ENCODE data around the gene ADPRHL1. TPM values are rescaled to one million over a fixed set of nuclear protein-coding genes. Genes with fewer than 3 reads are reported as not detected.

The ADPRHL1 gene
- polyA plus RNA-seq, 3 donors = 0.15 to 0.52 (median 0.27) TPM

GRCh38 chr13:113350938-113351335 is 102.4 kb downstream of the ADPRHL1 start:
- Mint-ChIP-seq H3K4me1 (no peaks in the 10 kb centered on the region), H3K4me3 (no peak overlapping the region), H3K27me3 (ENCODE audit: low read depth in 3 of 3) (peaks cover 3 to 9% (median 6%) of the 10 kb centered on the region in 3 donors), H3K9me3 (peaks cover 11 to 30% (median 19%) of the 10 kb centered on the region in 7 donors), H3K36me3 (no peaks in the 10 kb centered on the region), H3K27ac (no peak overlapping the region)
- Histone ChIP-seq H3K79me2 (ENCODE audit: insufficient read depth, low read length) (no peaks in the 10 kb centered on the region), H3K4me1 (ENCODE audit: control insufficient read depth in 1 of 2, insufficient read depth in 2 of 2, low read length in 2 of 2) (no peaks in the 10 kb centered on the region), H3K9ac (ENCODE audit: insufficient read depth, low read length, poor library complexity, severe bottlenecking) (no peak overlapping the region), H3K36me3 (replicated peaks in 1 of 2; ENCODE audit: control insufficient read depth in 1 of 2, insufficient read depth in 2 of 2, low read length in 2 of 2) (no peaks in the 10 kb centered on the region), H3K4me3 (replicated peaks in 1 of 3; ENCODE audit: low read depth in 2 of 3, low read length in 3 of 3) (no peak overlapping the region), H4K20me1 (ENCODE audit: insufficient read depth, low read length) (no peaks in the 10 kb centered on the region), H3K9me3 (replicated peaks in 1 of 2; ENCODE audit: control insufficient read depth in 1 of 2, insufficient read depth in 1 of 2, low read length in 2 of 2) (peaks cover 12 to 19% of the 10 kb centered on the region in 2 donors), H2AFZ (ENCODE audit: insufficient read depth, low read depth, low read length, poor library complexity, severe bottlenecking) (no peak overlapping the region), H3K27ac (ENCODE audit: low read depth in 1 of 2, low read length in 2 of 2) (no peak overlapping the region), H3K27me3 (ENCODE audit: control insufficient read depth in 2 of 2, insufficient read depth in 2 of 2, low read length in 2 of 2) (no peaks in the 10 kb centered on the region), H3K4me2 (replicated peaks; ENCODE audit: extremely low read depth, low read length, poor library complexity, severe bottlenecking) (no peak overlapping the region)
- WGBS (ENCODE audit: insufficient coverage) = 97% methylated on average over 13 of the region's 20 CpGs
- DNase-seq = no peak
- TF ChIP-seq CTCF (IDR thresholded peaks at IDR 0.05) = no peak
- intact Hi-C loops (cut with micrococcal nuclease) = no loop called here

- H3K27ac Mint-ChIP-seq = peak overlapping the region in 3 of 7 donors; percentile 9 to 80 (median 16)
- H3K27me3 ChIP-seq (ENCODE audit: control insufficient read depth in 2 of 2, insufficient read depth in 2 of 2, low read length in 2 of 2) = no peaks in the 10 kb centered on the region
- H3K4me3 Mint-ChIP-seq = no peak overlapping the region
- no peak overlapping the region for H3K9ac ChIP-seq (ENCODE audit: insufficient read depth, low read length, poor library complexity, severe bottlenecking)
- H3K27me3 Mint-ChIP-seq (ENCODE audit: low read depth in 3 of 3) = peaks cover 6 to 9% (median 7%) of the 10 kb centered on the region in 3 donors
- no peaks in the 10 kb centered on the region for H3K4me1 Mint-ChIP-seq
- H3K79me2 ChIP-seq (ENCODE audit: insufficient read depth, low read length) = no peaks in the 10 kb centered on the region
- no peaks in the 10 kb centered on the region for H4K20me1 ChIP-seq (ENCODE audit: insufficient read depth, low read length)
- H2AFZ ChIP-seq (ENCODE audit: insufficient read depth, low read depth, low read length, poor library complexity, severe bottlenecking) = no peak overlapping the region
- H3K9me3 ChIP-seq (replicated peaks in 1 of 2; ENCODE audit: control insufficient read depth in 1 of 2, insufficient read depth in 1 of 2, low read length in 2 of 2) = peaks cover 18 to 25% of the 10 kb centered on the region in 2 donors
- no peak overlapping the region for H3K27ac ChIP-seq (ENCODE audit: low read depth in 1 of 2, low read length in 2 of 2)
- no peaks in the 10 kb centered on the region for H3K4me1 ChIP-seq (ENCODE audit: control insufficient read depth in 1 of 2, insufficient read depth in 2 of 2, low read length in 2 of 2)
- no peaks in the 10 kb centered on the region for H3K36me3 Mint-ChIP-seq
- H3K9me3 Mint-ChIP-seq = peaks cover 17 to 36% (median 26%) of the 10 kb centered on the region in 7 donors
- H3K36me3 ChIP-seq (replicated peaks in 1 of 2; ENCODE audit: control insufficient read depth in 1 of 2, insufficient read depth in 2 of 2, low read length in 2 of 2) = no peaks in the 10 kb centered on the region
- intact Hi-C loops (cut with micrococcal nuclease) = no loop called here
- no peak for TF ChIP-seq CTCF (IDR thresholded peaks at IDR 0.05)
- no peak for DNase-seq
- 87% methylated on average over 30 of the region's 32 CpGs for WGBS (ENCODE audit: insufficient coverage)
- H3K4me2 ChIP-seq (replicated peaks; ENCODE audit: extremely low read depth, low read length, poor library complexity, severe bottlenecking) = no peak overlapping the region
- H3K4me3 ChIP-seq (replicated peaks in 1 of 3; ENCODE audit: low read depth in 2 of 3, low read length in 3 of 3) = no peak overlapping the region
Observed at GRCh38 chr13:113350065-113350937, 103.0 kb downstream of the ADPRHL1 start.

Small RNAs within 50 kb of the gene (small RNA-seq; reads per million reads assigned to genes)
- 2.8 reads per million, percentile 19 among the genes with 10 or more reads in this experiment for gene RNU1-16P (ENCODE audit: insufficient read length, low read depth)

Other genes with a start within 250 kb of the ADPRHL1 start
- 10 to 100 TPM; 31.5 to 39.8 (median 34.2) TPM for gene PCID2, start 244.8 kb downstream of the ADPRHL1 start, polyA plus RNA-seq
- 10 to 100 TPM; 32.0 to 53.9 (median 33.7) TPM for gene CUL4A, start 243.9 kb downstream of the ADPRHL1 start, polyA plus RNA-seq
- 100 to 1,000 TPM in 1 of 3 donors, 10 to 100 TPM in 2; 22.0 to 122 (median 24.5) TPM for gene LAMP1, start 156.2 kb downstream of the ADPRHL1 start, polyA plus RNA-seq
- gene GRTP1, start 89.4 kb downstream of the ADPRHL1 start, polyA plus RNA-seq = not detected
- gene DCUN1D2, start 37.2 kb upstream of the ADPRHL1 start, polyA plus RNA-seq = 10 to 100 TPM in 1 of 3 donors, 1 to 10 TPM in 2; 3.1 to 16.7 (median 6.1) TPM
- 10 to 100 TPM; 30.3 to 54.0 (median 37.6) TPM for gene TFDP1, start 131.3 kb upstream of the ADPRHL1 start, polyA plus RNA-seq
- gene ATP4B, start 204.7 kb upstream of the ADPRHL1 start, polyA plus RNA-seq = not detected
- not detected for gene GRK1, start 213.7 kb upstream of the ADPRHL1 start, polyA plus RNA-seq

Measured in CD14-positive monocyte (primary cell).